Measurements from ENCODE around the gene ZNF236.
"Not testable (repeated sequence)": the region's sequence is repeated elsewhere in the genome, so short reads cannot be mapped to it uniquely, and the experiment has no call there.

Gene ZNF236

GRCh38 chr18:76822506-76823160, at the start of gene ZNF236:
Gene ZNF236 (plus strand): TSS chr18:76822557. CDS start chr18:76822608, 51 bp downstream.
- DNase-seq (ENCODE audit: low read depth) = peak; percentile 76

- no peak for DNase-seq (ENCODE audit: low read depth)
Measured at GRCh38 chr18:76772665-76773064, 49.7 kb upstream of the ZNF236 start.

- not testable (repeated sequence) for DNase-seq (ENCODE audit: low read depth)
Measured at GRCh38 chr18:76777036-76777435, 45.3 kb upstream of the ZNF236 start.

GRCh38 chr18:76783786-76784484, 38.4 kb upstream of the ZNF236 start:
- no peak for DNase-seq (ENCODE audit: low read depth)

GRCh38 chr18:76785872-76786271, 36.5 kb upstream of the ZNF236 start:
- no peak for DNase-seq (ENCODE audit: low read depth)

- no peak for DNase-seq (ENCODE audit: low read depth)
Measured at GRCh38 chr18:76788571-76789317, 33.6 kb upstream of the ZNF236 start.

- DNase-seq (ENCODE audit: low read depth) = peak; percentile 2
Measured at GRCh38 chr18:76791106-76791505, 31.3 kb upstream of the ZNF236 start.

- no peak for DNase-seq (ENCODE audit: low read depth)
Measured at GRCh38 chr18:76791642-76792041, 30.7 kb upstream of the ZNF236 start.

- DNase-seq (ENCODE audit: low read depth) = no peak
Measured at GRCh38 chr18:76794326-76794725, 28.0 kb upstream of the ZNF236 start.

GRCh38 chr18:76801567-76802505, 20.5 kb upstream of the ZNF236 start:
- peak; percentile 58 for DNase-seq (ENCODE audit: low read depth)

GRCh38 chr18:76803413-76803812, 18.9 kb upstream of the ZNF236 start:
- DNase-seq (ENCODE audit: low read depth) = no peak

- peak; percentile 64 for DNase-seq (ENCODE audit: low read depth)
Measured at GRCh38 chr18:76803814-76804213, 18.5 kb upstream of the ZNF236 start.

- DNase-seq (ENCODE audit: low read depth) = peak; percentile 34
Measured at GRCh38 chr18:76805221-76805620, 17.1 kb upstream of the ZNF236 start.

- no peak for DNase-seq (ENCODE audit: low read depth)
Measured at GRCh38 chr18:76806301-76806700, 16.1 kb upstream of the ZNF236 start.

GRCh38 chr18:76808561-76808960, 13.8 kb upstream of the ZNF236 start:
- DNase-seq (ENCODE audit: low read depth) = no peak

- DNase-seq (ENCODE audit: low read depth) = not testable (repeated sequence)
Measured at GRCh38 chr18:76811530-76811929, 10.8 kb upstream of the ZNF236 start.

GRCh38 chr18:76814256-76814655, 8.1 kb upstream of the ZNF236 start:
- no peak for DNase-seq (ENCODE audit: low read depth)

GRCh38 chr18:76816127-76816526, 6.2 kb upstream of the ZNF236 start:
- no peak for DNase-seq (ENCODE audit: low read depth)

- no peak for DNase-seq (ENCODE audit: low read depth)
Measured at GRCh38 chr18:76817888-76818611, 4.3 kb upstream of the ZNF236 start.

GRCh38 chr18:76819411-76820136, 2.8 kb upstream of the ZNF236 start:
- no peak for DNase-seq (ENCODE audit: low read depth)
